NCI-H460 (cell line): Measurements from ENCODE around the gene ZNF675. TPM values are rescaled to one million over a fixed set of nuclear protein-coding genes. Genes with fewer than 3 reads are reported as not detected.
A peak's percentile ranks its signal among the peaks of the same experiment; 100 is the strongest.
"Not testable (repeated sequence)": the region's sequence is repeated elsewhere in the genome, so short reads cannot be mapped to it uniquely, and the experiment has no call there.

Experiments used
- DNase-seq: peaks from one replicate; pipeline ENCODE4 v3.0.0-alpha.2; 2016; ENCODE audit warnings: low read depth; ENCODE audit errors: extremely low read depth
- polyA plus RNA-seq: library from polyadenylated mRNA; depleted of rRNA; stranded (reverse); fragments of >200 nt; gene quantifications from 2 replicates; pipeline ENCODE4 v1.2.3, GENCODE V29; 2014; cell fraction: nucleus; rRNA removed
- total RNA-seq: library from RNA; depleted of rRNA; stranded (reverse); fragments of >200 nt; shearing (Covaris generic); gene quantifications from 2 replicates; pipeline ENCODE4 v1.2.3, GENCODE V29; 2014; rRNA removed

Gene ZNF675
- 6.3 and 7.5 TPM in 2 replicates for total RNA-seq
- polyA plus RNA-seq: 8.1 and 10.3 TPM in 2 replicates

DNA sequence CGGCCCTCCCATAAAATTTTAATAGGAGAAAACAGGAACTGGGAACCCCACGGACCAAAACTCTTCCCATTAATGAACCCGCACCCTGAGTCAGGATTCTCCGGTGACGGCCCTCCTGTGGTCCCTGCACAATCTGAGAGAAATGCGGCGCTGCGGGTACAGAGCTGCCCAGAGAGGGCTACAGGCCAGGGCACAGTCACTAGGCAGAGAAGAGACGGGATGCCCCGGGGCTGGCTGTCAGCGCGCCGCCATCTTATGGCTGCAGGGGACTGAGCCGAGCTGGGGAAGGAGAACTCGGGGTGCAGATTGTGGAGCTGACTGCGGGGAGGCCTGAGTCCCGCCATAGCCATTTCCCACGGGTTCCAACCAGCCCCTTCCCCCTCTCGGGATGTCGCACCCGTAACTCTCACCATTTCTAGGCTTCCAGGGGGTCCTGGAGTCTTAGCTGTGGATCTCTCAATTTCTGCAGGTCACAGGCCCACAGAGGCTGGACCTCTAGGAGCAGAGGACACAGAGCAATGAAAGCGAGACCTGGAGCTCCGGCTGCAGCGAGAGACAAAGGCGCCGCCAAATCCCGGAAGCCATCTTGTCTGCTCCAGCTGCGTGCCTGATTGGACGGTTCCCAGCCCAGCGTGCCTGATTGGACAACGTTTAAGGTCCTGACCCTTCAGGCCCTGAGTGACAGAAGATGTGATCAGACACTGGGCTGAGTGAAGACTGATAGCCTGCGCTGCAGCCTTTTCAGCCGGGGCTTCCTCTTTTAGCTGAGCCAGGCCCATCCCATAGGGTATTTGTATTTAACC lies at the start of gene ZNF675:
Gene ZNF675, minus strand, starts transcription at position 592 of the 803 bp plus-strand sequence. Its CDS starts 179 bp downstream, at position 413.
- peak; percentile 86 for DNase-seq

DNA sequence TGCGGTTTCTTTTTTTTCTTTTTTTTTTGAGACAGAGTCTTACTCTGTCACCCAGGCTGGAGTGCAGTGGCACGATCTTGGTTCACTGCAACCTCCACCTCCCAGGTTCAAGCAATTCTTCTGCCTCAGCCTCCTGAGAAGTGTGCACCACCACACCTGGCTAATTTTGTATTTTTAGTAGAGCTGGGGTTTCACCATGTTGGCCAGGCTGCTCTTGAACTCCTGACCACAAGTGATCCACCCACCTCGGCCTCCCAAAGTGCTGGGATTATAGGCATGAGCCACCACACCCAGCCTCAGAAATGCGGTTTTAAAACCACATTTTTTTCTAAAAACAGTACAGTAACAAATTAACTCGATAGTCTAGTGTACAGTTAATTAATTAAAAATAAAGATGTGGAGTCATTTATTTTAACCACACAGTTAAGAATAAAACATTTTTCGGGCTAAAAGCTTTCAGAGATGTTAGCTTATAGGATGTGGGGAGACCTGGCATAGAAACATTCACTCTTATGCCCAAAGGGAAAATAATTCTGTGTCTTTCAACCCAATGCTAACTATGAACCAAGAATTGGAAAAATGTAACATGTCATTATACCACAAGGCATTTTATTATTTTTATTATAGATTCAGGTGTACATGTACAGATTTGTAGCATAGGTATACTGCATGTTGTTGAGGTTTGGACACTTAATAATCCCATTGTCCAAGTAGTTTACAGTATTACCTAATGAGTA lies 43.9 kb upstream of the ZNF675 start:
- DNase-seq: not testable (repeated sequence)

DNA sequence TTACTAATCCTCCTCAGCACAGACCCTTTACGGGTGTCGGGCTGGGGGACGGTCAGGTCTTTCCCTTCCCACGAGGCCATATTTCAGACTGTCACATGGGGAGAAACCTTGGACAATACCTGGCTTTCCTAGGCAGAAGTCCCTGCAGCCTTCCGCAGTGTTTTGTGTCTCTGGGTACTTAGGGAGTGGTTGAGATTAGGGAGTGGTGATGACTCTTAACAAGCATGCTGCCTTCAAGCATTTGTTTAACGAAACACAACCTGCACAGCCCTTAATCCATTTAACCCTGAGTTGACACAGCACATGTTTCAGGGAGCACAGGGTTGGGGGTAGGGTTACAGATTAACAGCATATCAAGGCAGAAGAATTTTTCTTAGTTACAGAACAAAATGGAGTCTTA lies 37.1 kb upstream of the ZNF675 start:
- not testable (repeated sequence) for DNase-seq

DNA sequence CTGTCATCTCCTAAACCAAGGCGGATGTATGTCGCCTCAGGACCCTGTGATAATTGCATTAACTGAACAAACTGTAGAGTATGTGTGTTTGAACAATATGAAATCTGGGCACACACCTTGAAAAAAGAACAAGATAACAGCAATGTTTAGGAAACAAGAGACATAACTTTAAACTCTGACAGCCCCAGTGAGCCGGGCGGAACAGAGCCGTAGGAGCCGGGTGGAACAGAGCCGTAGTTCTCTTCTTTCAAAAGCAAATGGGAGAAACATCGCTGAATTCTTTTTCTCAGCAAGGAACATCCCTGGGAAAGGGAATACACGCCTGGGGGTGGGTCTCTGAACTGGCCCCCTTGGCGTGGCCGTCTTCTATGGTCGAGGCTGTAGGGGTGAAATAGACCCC lies 31.8 kb upstream of the ZNF675 start:
- DNase-seq: no peak

DNA sequence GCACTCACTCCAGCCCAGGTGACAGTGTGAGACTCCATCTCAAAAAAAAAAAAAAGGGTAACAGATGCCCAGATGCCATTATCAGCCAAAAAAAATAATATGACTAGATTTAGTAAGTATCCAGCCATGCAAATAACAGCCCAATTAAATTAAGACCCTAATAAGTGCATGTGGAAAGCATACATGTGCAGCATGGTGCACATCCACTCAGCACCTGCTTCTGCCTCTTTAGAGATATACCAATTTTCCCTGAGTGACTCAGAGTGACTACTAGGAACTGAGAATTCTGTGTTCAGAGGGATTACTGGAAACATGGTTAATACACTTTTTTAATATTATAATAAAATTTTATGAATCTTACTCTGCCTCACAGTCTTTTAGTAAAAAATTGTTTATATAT lies 29.8 kb upstream of the ZNF675 start:
- DNase-seq: no peak

DNA sequence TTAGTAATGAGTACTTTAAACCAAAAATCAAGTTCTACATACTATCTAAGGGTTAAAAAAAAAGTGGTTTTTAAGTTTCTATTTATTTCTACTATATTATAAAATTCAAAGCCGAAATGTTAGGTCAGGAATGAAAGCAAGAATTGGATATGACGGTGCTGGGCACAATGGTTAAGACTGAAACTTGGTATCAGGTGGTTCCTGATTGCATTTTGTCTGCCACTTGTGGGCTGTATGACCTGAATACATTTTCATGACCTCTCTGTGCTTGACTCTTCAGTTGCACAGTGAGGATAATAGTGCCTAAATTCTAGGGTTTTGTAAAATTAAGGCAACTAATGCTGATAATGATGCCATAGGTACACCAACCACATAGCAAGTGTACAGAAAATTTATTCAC lies 22.3 kb upstream of the ZNF675 start:
- no peak for DNase-seq

DNA sequence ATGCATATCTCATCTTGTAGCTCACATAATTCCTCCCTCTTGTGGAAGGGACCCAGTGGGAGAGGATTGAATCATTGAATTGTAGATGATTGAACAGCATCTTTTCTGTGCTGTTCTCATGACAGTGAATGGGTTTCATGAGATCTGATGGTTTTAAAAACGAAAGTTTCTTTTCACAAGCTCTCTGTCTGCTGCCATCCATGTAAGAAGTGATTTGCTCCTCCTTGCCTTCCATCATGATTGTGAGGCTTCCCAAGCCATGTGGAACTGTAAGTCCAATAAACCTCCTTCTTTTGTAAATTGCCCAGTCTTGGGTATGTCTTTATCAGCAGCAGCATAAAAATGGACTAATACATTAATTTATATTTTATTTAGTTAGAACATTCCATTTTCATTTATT lies 19.6 kb upstream of the ZNF675 start:
- DNase-seq: no peak

DNA sequence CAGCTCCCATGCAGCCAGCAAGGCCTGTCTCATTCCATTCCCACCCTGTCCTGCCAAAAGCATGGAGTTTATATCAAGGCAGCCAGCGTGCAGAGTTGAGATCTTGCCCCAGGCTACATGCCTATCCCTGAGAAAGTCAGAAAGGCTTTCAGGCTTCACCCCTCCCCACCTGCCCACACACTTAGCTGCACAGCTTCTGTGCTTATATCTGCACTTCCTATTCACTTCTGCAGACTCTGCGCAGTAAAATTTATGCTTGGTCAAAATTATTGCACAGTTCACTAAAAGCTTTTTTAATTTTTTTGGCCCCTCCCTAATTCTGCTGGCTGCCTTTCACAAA lies 12.5 kb upstream of the ZNF675 start:
- no peak for DNase-seq

DNA sequence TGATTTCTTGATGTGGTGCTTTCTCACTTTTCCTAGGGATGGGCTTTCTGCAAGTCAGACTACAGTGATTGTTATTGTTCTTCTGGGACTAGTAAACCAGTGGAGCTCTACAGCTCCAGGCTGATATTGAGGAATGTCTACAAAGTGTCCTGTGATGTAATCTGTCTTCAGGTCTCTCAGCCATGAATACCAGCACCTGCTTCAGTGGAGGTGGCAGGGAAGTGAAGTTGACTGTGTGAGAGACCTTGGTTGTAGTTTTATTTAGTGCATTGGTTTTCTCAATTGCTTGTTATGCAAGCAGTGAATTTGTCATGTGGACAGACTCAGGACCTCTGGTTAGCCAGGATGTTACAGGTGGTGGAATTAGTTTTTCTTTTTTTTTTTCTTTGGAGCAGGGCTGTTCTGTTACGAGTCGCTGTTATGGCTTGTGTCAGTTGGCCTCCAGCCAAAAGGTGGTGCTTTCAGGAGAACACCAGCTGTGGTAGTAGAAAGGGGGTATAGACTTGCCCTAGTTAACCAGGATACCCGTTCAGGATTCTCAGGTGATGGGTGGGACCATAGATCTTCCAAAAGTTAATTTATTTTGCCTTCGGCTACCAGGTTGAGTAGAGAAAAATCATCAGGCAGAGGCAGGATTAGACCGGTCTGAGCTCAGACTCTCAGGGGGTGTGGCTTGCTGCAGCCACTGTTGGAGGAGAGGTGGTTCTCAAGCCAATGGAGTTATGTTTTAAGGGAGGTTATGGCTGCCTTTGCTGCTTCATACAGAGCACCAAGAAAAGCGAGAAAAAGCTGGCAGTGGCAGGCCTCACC lies 11.9 kb upstream of the ZNF675 start:
- no peak for DNase-seq

DNA sequence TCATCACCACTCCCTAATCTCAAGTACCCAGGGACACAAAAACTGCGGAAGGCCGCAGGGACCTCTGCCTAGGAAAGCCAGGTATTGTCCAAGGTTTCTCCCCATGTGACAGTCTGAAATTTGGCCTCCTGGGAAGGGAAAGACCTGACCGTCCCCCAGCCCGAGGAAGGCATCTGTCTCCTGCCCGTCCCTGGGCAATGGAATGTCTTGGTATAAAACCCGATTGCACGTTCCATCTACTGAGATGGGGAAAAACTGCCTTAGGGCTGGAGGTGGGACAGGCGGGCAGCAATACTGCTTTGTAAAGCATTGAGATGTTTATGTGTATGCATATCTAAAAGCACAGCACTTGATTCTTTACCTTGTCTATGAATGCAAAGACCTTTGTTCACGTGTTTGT lies 5.9 kb upstream of the ZNF675 start:
- DNase-seq: not testable (repeated sequence)

DNA sequence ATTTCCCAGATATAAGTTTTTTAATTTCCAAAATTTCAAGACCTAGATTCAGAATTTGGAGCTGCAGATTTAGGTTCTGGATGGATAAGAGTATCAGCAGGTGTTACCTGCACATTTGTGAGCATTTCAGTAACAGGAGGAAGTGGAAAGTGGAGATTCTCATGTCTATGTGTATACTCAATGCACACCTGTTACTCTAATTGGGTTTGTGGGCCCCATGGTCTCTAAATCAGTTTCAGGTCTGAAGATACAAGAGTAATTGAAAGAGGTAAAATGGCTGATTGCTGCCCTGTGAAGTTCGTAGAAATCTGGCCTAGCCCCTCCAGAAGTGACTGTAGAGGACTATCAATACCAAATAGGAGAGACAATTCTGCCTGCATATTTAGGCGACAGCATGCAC lies 13.9 kb downstream of the ZNF675 start:
- no peak for DNase-seq

DNA sequence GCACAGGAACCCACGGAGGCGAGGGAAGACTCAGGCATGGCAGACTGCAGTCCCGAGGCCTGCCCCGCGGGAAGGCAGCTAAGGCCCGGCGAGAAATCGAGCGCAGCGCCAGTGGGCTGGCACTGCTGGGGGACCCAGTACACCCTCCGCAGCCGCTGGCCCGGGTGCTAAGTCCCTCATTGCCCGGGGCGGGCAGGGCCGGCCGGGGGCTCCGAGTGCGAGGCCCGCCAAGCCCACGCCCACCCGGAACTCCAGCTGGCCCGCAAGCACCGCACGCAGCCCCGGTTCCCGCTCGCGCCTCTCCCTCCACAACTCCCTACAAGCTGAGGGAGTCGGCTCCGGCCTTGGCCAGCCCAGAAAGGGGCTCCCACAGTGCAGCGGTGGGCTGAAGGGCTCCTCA lies 18.4 kb downstream of the ZNF675 start:
- DNase-seq: not testable (repeated sequence)

DNA sequence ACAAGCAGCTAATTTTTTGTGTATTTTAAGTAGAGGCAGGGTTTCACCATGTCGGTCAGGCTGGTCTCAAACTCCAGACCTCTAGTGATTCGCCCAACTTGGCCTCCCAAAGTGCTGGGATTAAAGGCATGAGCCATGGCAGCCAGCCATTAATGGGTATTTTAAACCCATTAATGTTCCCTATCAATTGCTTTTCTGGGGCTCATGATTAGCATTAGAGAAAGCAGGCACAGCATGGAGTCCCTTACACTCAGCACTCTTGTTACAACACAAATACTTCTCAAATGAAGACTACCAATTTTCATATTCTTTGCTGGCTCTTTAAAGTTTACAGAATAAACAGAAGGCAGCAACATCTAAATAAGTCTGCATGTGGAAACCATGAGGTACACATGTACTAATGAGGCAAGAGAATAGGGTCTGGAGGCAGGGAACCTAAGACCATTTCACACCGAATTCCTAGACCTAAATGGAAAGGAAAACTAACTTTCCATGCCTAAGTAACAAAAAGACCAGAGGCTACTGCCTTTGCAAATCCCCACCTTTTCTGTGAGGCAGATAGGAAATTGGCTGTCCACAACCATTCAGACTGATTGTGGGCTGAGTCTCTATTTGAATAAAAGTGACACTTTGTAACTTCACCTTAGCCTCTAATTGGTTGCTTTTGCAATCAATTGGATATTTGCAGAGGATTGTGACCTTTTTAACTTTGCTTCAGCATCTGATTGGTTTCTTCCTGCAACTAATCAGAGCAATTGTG lies 21.2 kb downstream of the ZNF675 start:
- no peak for DNase-seq

DNA sequence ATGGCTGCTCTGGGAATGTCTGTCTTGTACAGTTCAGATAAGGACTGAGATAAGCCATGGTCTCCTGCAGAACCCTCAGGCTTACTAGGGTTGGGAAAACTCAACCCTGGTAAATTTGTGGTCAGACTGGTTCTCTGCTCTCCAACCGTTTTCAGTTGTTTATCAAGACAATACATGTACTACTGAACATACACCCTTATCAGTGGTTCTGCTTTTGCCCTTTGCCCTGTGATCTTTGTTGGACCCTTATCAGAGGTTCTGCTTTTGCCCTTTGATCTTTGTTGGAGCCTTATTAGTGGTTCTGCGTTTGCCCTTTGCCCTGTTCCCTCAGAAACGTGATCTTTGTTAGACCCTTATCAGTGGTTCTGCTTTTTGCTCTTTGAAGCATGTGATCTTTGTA lies 37.2 kb downstream of the ZNF675 start:
- DNase-seq: not testable (repeated sequence)

Other genes starting within 250 kb of the ZNF675 start
- gene ZNF681, start 71.7 kb upstream of the ZNF675 start, total RNA-seq: 0.02 TPM in 1 of 2 replicates, not detected in the other
- 0.15 TPM in 1 of 2 replicates, not detected in the other for gene ZNF726, start 227.7 kb upstream of the ZNF675 start, total RNA-seq